Bronchial epithelial cell (primary cell): ENCODE results near the gene ATXN7L3B. TPM values are rescaled to one million over a fixed set of nuclear protein-coding genes. Genes with fewer than 3 reads are reported as not detected.
A peak's percentile ranks its signal among the peaks of the same experiment; 100 is the strongest.

Experiments used
- DNase-seq: peaks from one replicate; pipeline ENCODE4 v3.0.0-alpha.2; 2010; ENCODE audit warnings: low read depth
- FAIRE-seq: peaks from 2 replicates; lab custom pipeline; 2011; peaks lifted over from hg19 to GRCh38; lab: Jason Lieb, UNC
- H3K27me3 ChIP-seq: 2 replicates; pipeline ENCODE4 v1.5.1; 2011; ENCODE audit warnings: low read length; ENCODE audit not compliant: control insufficient read depth, insufficient read depth
- H3K36me3 ChIP-seq: 2 replicates; pipeline ENCODE4 v1.5.1; 2011; ENCODE audit warnings: low read length; ENCODE audit not compliant: control insufficient read depth, insufficient read depth
- H3K4me3 ChIP-seq: 2 replicates; pipeline ENCODE4 v1.5.1; 2011; ENCODE audit warnings: mild to moderate bottlenecking, low read depth, low read length, control low read depth
- total RNA-seq: library from RNA; depleted of rRNA; stranded (reverse); fragments of >200 nt; gene quantifications from 2 replicates; pipeline ENCODE4 v1.2.1, GENCODE V29; 2014
- TF ChIP-seq, protein P1 (sequence below): IDR thresholded peaks from 2 replicates; pipeline ENCODE4 v1.5.1; 2011; ENCODE audit warnings: mild to moderate bottlenecking, moderate library complexity, low read length, control low read depth, inconsistent platforms; ENCODE audit not compliant: insufficient read depth, severe bottlenecking

The ATXN7L3B gene
- total RNA-seq, 1 donor from 2014 or later: 25.5 TPM

DNA sequence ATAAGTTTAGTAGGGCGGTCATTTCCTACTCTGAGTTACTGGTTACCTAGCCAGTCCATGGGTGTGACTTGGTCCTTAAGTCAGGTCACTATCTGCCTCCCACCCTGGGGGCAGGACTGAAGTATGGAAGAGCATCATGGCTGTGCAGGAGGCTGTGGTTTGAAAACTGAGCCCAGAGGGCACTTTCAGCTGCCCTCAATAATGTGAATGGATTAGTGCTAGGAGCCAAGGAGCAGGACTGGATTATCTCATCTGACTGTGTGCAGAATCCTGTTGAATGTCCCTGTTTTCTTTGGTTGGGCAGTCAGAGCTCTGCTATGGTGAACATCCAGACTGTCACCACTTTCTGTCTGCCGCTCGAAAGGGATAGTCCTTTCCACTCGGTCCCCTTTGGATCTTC is 1.6 kb downstream of the ATXN7L3B start:
- Histone ChIP-seq H3K36me3 (no peaks in the 10 kb centered on the region), H3K4me3 (peak overlapping the region; percentile 85), H3K27me3 (no peaks in the 10 kb centered on the region)
- TF ChIP-seq, protein P1, sequence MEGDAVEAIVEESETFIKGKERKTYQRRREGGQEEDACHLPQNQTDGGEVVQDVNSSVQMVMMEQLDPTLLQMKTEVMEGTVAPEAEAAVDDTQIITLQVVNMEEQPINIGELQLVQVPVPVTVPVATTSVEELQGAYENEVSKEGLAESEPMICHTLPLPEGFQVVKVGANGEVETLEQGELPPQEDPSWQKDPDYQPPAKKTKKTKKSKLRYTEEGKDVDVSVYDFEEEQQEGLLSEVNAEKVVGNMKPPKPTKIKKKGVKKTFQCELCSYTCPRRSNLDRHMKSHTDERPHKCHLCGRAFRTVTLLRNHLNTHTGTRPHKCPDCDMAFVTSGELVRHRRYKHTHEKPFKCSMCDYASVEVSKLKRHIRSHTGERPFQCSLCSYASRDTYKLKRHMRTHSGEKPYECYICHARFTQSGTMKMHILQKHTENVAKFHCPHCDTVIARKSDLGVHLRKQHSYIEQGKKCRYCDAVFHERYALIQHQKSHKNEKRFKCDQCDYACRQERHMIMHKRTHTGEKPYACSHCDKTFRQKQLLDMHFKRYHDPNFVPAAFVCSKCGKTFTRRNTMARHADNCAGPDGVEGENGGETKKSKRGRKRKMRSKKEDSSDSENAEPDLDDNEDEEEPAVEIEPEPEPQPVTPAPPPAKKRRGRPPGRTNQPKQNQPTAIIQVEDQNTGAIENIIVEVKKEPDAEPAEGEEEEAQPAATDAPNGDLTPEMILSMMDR: no peak
- no peak for DNase-seq
- FAIRE-seq: no peak

DNA sequence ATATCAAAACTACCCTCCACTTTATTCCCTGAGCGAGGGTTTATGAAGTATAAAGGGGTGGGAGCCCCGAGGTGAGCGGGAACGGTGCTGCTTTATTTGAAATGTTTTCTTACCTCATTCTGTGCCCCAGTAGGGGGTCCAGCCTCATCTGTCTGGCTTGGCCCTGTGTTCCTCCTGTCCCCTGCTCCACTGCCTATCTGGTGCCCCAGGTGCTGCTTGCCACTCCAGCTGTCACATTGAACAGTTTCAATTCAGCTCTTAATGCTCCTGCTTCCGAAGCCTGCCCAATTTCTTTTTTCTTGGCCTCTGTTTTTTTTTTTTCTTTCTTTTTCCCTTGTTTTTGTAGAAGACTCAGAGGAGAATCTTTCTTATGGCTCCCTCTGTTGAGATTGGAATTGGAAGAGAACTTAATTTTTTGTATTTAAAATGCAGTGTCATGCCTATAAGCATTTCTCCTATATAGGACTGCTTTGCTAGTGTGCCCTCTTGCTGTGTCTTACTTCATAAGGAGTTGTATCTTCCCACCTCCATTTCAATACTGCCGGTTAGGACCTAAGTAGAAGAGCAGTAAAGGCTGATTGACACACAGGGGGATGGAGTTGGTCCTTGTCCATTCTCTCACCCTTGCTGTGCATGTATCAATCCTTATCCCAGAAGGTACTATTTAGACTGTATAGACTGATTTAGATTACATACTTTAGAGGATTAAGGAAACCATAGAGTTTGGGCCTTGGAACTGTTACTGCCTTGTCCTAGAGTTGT is 2.3 kb downstream of the ATXN7L3B start:
- no peaks in the 10 kb centered on the region for H3K27me3 ChIP-seq
- peak overlapping the region; percentile 85 for H3K4me3 ChIP-seq
- TF ChIP-seq, protein P1: no peak
- H3K36me3 ChIP-seq: no peaks in the 10 kb centered on the region
- DNase-seq (no peak), FAIRE-seq (no peak)

DNA sequence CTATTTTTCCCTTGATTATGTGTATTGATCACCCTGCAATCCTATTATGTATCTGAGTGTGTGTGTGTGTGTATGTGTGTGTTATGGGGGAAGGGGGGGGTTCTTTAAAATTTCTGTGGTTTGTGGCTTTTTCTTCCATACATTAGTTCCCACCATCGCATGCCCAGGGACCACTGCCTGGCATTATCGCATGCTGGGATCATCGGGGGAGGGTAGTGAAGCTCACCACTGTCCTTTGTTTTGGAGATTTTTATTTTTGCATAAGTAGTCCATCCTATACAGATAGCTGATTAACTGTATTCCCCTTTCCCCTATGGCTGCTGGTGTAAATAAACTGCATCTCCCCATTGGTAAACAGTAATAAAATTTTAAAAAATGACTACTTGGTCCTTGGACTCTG is 3.4 kb downstream of the ATXN7L3B start:
- H3K4me3 ChIP-seq: no peak overlapping the region

DNA sequence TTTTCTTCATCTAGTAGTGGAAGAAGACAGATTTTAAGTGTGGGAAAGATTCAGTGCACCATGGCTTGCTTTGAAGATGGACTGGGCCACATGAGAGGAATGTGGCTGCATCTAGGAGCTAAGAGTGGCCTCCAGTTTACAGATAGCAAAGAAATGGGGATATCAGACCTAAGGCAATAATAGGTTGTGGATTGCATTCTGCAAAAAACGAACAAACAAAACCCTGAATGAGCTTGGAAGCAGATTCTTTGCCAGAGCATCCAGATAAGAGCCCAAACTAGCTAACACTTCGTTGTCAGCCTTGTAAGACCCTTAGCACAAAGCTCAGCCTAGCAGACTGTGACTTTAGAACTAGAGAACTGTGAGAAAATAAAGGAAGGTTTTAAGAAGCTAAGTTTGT is 9.6 kb downstream of the ATXN7L3B start:
- TF ChIP-seq, protein P1: no peak
- DNase-seq (no peak), FAIRE-seq (no peak)
- no peak overlapping the region for H3K4me3 ChIP-seq
- H3K27me3 ChIP-seq: no peaks in the 10 kb centered on the region
- no peaks in the 10 kb centered on the region for H3K36me3 ChIP-seq

More for the DNA sequence above, 3.4 kb downstream of the ATXN7L3B start:
- FAIRE-seq: no peak
- DNase-seq: no peak
- no peaks in the 10 kb centered on the region for H3K36me3 ChIP-seq
- TF ChIP-seq, protein P1: no peak
- no peaks in the 10 kb centered on the region for H3K27me3 ChIP-seq

DNA sequence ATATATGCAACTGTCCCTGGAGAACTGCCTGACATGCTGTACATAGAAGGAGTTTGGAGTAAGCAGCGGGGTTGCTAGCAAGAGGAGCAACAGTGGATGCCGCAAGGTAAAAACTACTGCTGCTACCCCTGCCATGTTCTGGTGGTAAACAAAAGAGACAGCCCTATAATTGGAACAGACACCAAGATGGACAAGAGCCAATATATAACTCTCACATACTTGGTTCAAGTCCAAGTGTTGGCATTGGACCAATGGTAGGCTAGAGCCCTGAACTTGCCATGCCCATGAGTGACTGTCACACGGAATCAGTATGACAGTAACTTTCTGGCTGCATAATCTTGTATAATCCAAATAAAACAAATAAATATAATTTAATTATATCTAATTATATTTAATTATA is 13.7 kb downstream of the ATXN7L3B start:
- no peak for DNase-seq
- FAIRE-seq: no peak
- Histone ChIP-seq H3K36me3 (no peaks in the 10 kb centered on the region), H3K4me3 (no peak overlapping the region), H3K27me3 (no peaks in the 10 kb centered on the region)
- TF ChIP-seq, protein P1: no peak

DNA sequence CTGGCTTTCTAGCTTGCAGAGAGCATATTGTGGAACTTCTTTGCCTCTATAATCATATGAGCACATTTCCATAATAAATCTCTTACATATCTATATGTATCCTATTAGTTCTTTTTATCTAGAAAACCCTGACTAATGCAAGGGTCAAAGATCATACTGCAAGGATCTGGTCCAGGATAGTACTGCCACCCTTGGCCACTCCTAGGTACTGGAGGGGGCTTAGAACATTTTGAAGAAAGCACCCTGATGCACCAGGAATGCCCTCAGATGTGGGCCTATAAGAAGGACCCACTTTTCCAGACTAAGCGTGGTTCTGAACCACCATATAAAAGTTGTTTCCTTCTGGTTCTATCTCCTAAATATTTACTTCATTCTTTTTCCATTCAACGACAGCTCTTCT is 14.6 kb downstream of the ATXN7L3B start:
- no peak for FAIRE-seq
- H3K36me3 ChIP-seq: no peaks in the 10 kb centered on the region
- TF ChIP-seq, protein P1: no peak
- DNase-seq: no peak
- no peaks in the 10 kb centered on the region for H3K27me3 ChIP-seq
- no peak overlapping the region for H3K4me3 ChIP-seq
